DMS53 treated with DMSO at 0.1 percent for 48 hours (cell line): ENCODE measurements around the gene GLIS1.

Experiments used
- DNase-seq: peaks from one replicate; lab custom pipeline; 2025; ENCODE audit not compliant: unreplicated experiment; lab: John Stamatoyannopoulos, UW

GLIS1 gene

DNA sequence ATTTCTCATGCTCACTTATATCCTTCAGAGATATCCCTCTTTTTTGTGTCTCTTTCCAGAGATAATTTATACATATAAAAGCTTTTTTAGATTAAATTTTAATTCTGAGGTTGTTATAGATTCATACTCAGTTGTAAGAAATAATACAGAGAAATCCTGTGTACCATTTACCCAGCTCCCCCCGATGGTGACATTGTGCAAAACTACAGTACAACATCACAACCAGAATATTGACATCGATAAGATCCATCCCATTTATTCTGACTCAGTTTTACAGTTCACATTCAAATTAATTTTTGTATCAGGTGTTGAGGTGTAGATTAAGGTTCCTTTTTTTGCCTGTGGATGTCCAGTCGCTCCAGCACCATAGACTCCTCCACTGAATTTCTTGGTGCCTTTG lies 265.5 kb downstream of the GLIS1 start:
- DNase-seq, result no peak

DNA sequence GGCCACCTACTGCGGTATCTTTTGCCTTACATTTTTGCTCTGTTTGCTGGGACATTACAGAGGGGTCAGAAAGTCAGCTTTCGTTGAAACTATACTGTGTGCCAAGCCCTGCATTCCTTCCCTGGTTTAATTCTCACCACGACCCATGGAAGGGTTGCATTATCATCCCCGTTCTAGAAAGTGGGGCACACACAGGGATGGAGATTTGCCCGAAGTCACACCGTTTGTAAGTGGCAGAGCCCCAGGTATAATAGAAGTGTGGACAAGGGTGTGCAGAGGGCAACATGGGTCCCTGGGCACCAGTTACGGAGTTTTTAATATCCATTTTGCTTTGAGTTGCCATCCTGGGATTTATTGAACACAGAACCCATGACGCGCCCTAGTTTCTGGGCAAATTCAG lies 268.0 kb downstream of the GLIS1 start:
- no peak for DNase-seq

DNA sequence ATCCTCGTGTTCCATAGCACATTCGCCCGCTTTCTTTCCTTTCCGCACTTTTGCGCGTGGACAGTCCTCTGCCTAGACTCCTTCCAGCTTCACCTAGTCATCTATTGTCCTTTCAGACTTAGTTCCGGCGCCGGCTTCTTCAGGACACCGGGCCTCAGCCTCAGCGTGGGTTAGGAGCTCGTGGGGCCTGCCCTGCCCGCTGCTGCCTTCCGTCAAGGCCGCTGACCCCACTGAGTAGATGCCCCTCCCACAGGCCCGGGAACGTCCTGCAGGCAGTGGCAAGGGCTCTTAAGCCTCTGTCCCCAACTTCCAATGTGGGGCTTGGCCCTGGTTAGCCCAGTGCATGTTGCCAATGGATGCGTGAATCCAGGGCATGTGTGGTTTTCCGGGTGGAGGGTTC lies 268.4 kb downstream of the GLIS1 start:
- no peak for DNase-seq

DNA sequence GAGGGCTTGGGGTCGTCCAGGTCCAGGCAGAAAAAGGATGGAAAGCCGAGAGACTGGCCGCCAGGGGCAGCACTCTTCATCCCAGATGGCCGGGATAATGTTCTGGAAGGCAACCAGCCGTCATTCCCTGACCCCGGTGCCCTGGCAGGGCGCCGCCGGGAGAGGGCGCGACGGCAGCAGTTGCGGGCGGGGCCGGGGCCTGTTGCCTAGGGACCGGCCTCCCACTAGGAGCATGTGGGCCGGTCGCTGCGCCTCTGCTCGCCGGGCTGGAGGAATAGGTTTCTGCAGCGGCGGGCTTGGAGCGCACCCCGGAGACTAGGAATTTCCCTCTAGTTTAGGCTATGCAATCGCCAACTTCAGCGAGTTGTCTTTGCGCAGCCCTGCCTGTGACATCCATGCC lies 268.8 kb downstream of the GLIS1 start:
- DNase-seq, result peak; percentile 95

DNA sequence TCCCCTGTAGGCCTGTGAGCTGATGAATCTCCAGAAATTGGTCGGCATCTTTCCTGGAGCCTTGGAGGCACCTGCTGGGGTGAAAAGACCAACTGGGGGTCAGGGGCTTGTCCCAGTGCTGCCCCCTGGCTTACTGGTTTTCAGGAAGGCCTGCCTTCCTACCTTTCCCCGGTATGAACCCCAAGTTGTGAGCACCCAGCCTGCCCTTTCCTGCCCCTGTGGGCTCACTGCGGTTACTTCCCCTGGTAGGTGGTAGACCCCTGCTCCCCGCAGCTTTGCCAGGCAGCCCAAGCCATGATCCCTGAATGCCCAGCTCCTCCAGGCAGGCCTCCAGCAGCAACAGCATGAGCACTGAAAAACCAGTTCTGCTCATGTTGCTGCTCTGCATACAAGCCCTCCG lies 269.6 kb downstream of the GLIS1 start:
- DNase-seq, result no peak

DNA sequence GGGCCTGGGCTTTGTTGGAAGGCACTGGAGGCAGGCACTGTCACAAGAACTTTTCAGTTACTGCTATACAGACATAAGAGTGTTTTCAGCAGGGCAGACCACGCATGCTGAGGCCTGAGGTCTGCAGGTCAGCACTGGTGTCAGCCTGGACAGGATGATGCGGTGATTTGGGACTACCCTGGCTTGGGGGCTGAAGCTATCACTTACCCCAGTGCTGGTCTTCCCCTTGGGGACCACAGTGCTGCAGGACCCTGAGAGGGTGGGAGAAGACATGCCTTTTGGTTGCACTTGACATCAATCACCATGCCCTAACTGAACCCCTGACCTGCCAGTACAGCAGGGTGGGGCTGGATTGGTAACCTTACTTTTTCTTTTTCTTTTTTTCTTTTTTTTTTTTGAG lies 270.6 kb downstream of the GLIS1 start:
- no peak for DNase-seq

DNA sequence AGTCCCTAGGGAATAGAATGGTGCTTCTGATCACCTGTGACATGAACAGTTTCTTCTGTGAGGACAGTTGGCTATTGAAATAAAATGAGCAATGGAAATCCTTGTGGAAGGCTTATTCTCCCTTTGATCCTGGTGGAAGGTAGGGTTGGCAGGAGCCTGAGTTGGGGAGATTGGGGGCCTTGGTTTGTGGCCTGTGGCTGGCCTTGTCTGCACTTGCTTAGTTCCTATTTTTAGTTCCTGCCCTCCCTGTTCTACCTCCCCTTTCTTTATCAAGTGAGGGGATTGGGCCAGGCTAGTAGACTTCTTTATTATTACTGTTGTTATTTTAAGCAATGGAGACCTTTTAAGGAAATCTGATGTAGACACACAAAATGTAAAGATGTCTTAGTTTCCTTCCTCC lies 271.6 kb downstream of the GLIS1 start:
- no peak for DNase-seq

DNA sequence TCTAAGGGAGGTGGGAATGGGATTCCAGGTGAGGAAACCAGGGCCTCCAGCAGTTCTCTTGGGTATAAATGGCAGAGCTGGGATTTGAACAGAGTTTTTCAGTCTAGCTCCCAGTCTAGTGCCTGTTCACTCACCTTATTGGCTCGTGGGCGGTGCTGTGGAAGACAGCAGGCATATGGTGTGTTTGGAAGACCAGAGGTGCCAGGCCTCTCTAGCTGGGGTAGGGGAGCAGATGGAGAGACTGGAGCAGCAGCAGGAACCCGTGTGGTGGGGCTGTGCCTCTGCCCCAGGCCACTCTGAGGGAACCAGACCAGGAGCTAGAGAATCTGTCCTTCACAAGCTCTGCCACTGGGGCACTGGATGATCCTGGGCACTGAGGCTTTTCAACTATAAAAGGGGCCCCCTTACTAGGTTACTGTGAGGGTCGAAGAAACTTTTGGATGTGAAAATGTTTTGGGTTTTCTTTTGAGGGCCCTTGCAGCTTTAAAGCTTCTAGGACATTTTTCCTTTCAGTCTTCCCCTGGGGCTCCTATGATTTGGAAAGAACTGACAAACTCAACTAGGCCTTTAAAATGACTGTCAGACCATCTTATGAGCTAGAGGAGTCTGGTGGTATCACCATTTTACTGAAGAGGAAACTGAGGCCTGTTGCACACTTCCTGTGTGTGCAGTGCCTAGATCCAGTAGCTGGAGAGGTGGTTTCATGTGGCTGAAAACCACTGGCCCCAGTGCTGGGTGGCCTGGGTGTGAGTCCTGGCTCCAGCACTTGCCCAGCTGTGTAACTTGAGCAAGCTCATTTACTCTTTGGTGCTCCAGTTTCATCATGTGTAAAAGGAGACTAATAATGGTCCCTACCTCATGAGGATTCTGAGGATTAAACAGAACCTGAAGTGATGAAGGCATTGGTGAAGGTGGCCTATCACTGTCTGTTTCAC lies 273.7 kb downstream of the GLIS1 start:
- no peak for DNase-seq

DNA sequence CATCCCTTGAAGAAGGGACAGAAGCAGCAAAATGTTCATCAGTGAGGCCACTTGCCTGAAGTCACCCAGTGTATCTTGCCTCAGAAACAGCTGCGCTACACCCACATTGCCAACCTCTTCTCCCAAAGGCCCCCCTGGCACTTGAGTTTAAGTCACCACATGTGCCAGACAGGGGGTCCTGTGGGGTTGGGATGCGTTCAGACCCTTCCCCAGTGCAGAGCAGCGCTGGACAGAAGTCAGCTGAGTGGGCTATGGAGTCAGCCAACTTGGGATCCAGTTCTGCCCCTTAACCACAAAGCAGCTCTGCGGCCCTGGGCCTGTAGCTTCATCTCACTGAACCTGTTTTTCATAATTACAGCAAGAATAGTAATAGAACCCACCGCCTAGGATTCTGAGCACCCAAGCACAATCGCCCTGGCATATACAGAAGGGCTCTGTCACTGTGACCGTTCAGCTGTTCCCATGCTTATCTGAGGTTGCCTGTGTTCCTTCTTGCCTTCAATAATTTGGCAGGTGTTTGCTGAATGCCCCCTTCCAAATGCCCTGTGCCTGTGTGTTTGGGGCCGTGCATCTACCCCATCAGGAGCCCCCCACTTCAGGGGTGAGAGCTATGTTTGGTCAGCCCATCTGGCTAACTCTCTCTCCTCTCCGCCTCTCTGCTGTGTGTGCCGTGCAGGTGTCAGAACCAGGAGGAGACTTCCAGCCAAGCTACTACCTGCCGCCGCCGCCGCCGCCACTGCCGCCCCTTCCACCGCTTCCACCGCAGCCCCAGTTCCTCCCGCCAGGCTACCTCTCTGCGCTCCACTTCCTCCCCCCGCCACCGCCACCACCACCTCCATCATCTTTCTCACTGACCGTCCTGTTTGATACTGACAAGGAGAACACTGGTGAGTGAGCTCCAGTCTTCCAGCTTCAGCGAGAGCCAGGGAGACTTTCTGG lies 274.7 kb downstream of the GLIS1 start:
- no peak for DNase-seq

DNA sequence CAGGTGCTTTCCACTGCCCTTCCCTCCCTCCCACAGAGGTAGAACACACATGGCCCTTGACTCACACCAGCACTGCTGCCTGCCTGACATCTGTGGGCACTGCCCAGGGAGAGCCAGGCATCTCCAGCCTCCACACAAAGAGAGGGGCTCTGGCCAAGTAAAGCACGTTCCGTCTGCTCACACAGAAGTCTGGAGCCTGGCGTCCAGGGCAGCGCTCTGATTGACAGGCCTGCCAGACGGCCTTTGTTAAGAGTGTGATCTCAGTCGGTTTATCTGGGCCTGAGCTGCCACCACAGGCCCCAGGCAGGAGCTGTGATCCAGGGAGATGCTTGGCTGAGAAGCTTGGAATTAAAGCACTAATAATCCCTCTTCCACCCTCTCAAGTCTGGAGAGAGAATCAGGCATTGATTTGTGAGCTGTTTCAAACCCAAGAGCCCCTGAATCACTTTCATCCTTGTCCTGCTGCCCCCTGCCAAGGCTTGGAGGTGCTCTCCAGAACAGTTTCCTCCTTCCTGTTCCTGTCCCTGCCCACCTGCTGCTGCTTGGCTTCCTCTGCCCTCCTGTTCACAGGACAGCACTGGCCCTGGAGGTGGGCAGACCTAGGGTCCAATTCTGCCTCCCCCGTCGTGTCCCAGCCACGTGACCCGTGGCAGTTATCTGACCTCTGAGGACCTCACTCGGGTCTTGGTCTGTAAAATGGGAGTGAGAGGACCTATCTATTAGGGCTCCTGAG lies 276.0 kb downstream of the GLIS1 start:
- no peak for DNase-seq

DNA sequence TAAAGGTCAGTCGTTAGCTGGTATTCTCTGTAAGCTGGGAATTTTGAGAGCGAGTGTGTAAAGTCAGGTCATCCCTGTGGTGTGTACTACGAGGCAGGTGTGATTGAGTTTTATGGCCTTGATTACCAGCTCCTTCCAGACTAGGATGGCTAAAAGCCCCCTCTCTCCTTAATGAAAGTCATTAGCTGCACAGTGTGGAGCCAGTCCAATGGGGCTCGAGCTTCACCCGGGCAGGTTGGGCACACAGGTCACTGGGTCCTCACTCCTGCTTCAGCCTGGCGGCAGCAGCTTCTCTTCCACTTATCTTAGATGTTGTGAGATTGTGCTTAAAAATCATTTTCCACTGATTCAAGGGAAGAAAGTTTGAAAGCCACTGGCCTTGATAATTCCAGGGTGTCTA lies 276.8 kb downstream of the GLIS1 start:
- no peak for DNase-seq

DNA sequence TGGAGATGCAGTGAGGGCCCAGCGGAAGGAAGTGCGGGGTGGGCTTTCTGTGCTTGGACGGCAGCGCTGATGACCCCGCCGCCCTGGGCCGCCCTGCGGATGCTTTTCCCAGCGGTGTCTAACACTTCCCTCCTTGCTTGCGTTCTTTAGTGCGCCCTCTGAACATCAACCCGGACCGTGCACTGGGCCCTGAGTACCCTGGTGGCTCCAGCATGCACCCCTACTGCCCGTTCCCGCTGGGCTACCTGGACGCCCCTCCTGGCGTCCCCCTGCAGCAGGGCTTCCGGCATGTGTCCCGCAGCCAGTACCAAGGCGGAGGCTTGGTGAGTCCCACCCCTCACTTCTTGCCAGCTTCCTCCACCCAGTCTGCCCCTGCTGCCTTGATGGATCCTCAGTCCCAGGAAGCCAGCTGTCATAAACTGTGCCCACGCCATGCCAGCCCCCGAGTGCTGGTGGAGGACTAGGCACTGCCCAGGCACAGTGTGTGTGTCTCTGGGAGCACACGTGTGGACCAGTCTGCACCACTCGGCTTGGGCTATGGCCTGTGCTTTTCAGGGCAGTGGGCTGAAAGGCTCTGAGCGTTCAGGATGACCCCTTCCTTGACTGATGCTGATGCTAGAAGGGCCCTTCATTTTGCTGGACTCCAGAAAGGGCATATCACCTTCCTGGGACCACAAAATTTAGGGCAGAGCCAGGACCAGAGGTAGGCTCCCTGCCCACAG lies 277.5 kb downstream of the GLIS1 start:
- no peak for DNase-seq

DNA sequence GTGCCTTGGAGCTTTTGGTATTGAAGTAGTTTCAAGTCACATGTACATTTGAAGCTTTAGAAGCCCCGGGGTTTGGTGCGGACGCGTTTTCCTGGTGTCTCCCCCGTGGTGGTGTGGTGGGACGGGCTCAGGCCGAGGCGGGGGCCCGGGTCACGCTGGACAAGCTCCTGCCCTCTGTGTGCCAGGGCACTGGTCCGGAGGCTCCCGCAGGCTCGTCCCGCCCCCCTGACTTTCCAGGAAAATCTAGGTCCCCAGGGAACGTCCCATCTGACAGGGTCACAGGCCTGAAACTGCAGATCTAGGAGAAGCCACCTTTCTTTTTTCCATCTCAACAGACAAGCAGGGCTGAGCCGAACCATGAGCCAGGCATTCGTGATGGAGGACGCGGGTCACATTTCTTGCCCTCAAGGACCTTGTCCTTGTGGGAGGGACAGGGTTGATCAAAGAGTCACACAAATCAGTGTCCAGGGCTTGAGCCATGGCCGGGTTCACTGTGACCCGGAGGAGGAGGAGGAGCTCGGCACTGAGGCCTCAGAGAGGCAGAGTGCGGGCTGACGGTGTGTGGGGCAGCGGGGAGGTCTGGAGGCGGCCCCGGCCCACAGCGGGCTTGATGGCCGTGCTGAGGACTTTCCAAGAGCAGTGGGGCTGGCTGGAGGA lies 278.2 kb downstream of the GLIS1 start:
- DNase-seq, result no peak

DNA sequence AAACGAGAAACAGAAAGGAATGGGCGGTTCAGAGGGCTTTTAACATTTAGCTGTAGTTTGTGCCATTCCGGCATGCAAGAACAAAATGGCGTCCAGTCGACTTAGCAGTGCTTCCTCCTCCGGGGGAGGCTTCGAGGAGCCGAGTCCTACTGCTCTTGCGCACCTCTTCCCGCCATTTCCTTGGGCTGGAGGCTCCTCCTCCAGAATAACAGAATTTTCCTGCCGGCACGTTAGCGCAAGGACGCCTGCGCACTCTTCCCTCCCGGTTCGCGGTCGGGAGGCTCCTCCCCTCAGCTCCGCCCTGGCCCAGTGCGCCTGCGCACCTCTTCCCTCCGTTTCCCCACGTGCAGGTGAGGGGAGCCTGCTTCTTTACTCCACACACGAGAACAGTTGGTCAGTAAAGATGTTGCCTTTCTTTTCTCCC lies 278.7 kb downstream of the GLIS1 start:
- no peak for DNase-seq

DNA sequence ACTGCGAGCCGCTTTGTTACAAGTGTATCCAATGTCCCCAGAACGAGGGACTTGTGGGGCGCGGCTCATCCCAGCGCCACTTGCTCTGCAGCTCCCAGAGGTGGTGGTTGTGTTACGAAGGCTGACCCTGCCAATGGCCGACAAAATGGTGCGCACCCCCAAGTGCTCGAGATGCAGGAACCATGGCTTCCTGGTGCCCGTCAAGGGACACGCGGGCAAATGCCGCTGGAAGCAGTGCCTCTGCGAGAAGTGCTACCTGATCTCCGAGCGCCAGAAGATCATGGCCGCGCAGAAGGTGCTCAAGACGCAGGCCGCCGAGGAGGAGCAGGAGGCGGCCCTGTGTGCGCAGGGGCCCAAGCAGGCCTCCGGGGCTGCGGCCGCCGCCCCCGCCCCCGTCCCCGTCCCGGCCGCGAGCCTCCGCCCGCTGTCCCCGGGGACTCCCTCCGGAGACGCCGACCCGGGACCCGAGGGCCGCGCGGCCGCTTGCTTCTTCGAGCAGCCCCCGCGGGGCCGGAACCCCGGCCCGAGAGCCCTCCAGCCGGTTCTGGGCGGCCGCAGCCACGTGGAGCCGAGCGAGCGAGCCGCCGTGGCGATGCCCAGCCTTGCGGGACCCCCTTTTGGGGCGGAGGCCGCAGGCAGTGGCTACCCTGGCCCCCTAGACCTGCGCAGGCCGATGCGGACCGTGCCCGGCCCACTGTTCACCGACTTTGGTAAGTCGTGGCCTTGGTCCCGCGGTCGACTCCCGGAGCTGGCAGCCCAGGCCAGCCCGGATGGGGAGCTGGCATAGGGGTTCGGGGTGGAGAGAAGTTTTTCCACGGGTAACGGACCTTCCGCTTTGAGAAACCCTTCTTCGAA lies 279.4 kb downstream of the GLIS1 start, which contains the start of gene DMRTB1:
TSS of gene DMRTB1 (plus strand) at position 79 of the 855 bp plus-strand sequence. CDS start at position 134, 55 bp downstream.
- DNase-seq, result no peak

DNA sequence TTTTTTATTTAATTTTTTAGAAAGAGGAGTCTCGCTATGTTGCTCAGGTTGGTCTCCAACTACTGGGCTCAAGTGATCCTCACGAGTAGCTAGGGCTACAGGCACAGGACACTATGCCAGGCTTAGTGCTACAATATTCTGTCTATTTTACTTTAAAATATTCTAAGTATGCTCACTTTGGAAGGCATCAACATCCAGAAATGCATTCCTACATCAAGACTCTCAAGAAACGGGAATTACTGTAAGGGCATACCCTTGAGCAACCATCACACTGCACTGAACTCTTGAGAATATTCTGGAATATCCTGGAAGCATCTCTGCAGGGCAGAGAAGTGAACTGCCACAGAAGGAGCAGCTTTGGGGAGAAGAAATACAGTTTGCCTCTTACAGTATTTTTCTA lies 280.3 kb downstream of the GLIS1 start:
- no peak for DNase-seq
